Spleen (tissue), 11 donors: Measurements from ENCODE around the gene FGFR2. TPM values are rescaled to one million over a fixed set of nuclear protein-coding genes. Genes with fewer than 3 reads are reported as not detected.

ENCODE experiments used
- DNase-seq: peaks from one replicate; pipeline ENCODE4 v3.0.0-alpha.2; 2020
- H3K27ac ChIP-seq, 8 donors: fragments of 200-600 bp; sonication (generic) in 7 of 8; 1 replicate in 4 of 8; 2 replicates in 4 of 8; pipeline versions ENCODE4 v1.5.0 to v1.8.0; 2016 to 2021; ENCODE audit warnings: inconsistent platforms in 4 of 8, mild to moderate bottlenecking in 4 of 8, moderate library complexity in 1 of 8
- H3K27me3 ChIP-seq, 7 donors: fragments of 200-600 bp; sonication (generic) in 6 of 7; replicated peaks in 1 of 7; 1 replicate in 4 of 7; 2 replicates in 3 of 7; pipeline versions ENCODE4 v1.5.0 to v1.8.0; 2016 to 2021; ENCODE audit warnings: inconsistent platforms in 3 of 7, mild to moderate bottlenecking in 1 of 7
- H3K36me3 ChIP-seq, 6 donors: fragments of 200-600 bp; sonication (generic) in 5 of 6; 1 replicate in 4 of 6; 2 replicates in 2 of 6; pipeline versions ENCODE4 v1.5.0 to v1.8.0; 2016 to 2021; ENCODE audit warnings: inconsistent platforms in 2 of 6
- H3K4me1 ChIP-seq, 6 donors: fragments of 200-600 bp; sonication (generic) in 5 of 6; 1 replicate in 3 of 6; 2 replicates in 3 of 6; pipeline versions ENCODE4 v1.5.0 to v1.8.0; 2016 to 2021; ENCODE audit warnings: inconsistent platforms in 3 of 6
- H3K4me3 ChIP-seq, 8 donors: fragments of 200-600 bp; sonication (generic) in 7 of 8; 1 replicate in 4 of 8; 2 replicates in 4 of 8; pipeline versions ENCODE4 v1.5.0 to v1.8.0; 2016 to 2021; ENCODE audit warnings: inconsistent platforms in 4 of 8, mild to moderate bottlenecking in 4 of 8, moderate library complexity in 2 of 8
- H3K9me3 ChIP-seq, 8 donors: fragments of 200-600 bp; sonication (generic) in 7 of 8; 1 replicate in 4 of 8; 2 replicates in 4 of 8; pipeline versions ENCODE4 v1.5.0 to v1.8.0; 2016 to 2021; ENCODE audit warnings: inconsistent platforms in 4 of 8
- POLR2A ChIP-seq, 3 donors: fragments of 450-650 bp; IDR thresholded peaks; one replicate each; pipeline ENCODE4 v1.5.1; 2017; ENCODE audit warnings: antibody characterized with exemption in 3 of 3, mild to moderate bottlenecking in 1 of 3
- POLR2AphosphoS5 ChIP-seq, 3 donors: sonication (generic); formaldehyde crosslinking; IDR thresholded peaks; one replicate each; pipeline ENCODE4 v1.5.1; 2017; ENCODE audit warnings: antibody characterized with exemption in 3 of 3
- WGBS, 5 donors: extraction: QIAGEN DNeasy Blood & Tissue Kit in 3 of 5; methylation state at CpG; one replicate each; pipeline versions ENCODE4 v1.1.5 to v1.1.7; 2013 to 2018; 5-methylcytosine and 5-hydroxymethylcytosine counted together
- intact Hi-C: fragments of 100-400 bp; cut with DNase I; formaldehyde crosslinking; loops from one replicate; pipeline ENCODE4 v1.15.0; 2023; ENCODE audit warnings: low total_unique reads
- polyA plus RNA-seq, 3 donors: library from polyadenylated mRNA; stranded (reverse); fragments of 200-250 nt; gene quantifications; one replicate each; pipeline ENCODE4 v1.2.1, GENCODE V29; 2013
- total RNA-seq, 7 donors: library from RNA; depleted of rRNA in 3 of 7; stranded (reverse); fragments of >200 nt in 3 of 7; fragmentation: NEBNext Ultra II Directional in 4 of 7; extraction: Animal tissue kit (Norgen Biotek cat#: 25700) in 4 of 7; gene quantifications; one replicate each; pipeline versions ENCODE4 v1.1.0 to v1.2.1, GENCODE V29; 2016 to 2021
- TF ChIP-seq, protein P1 (sequence below), 11 experiments: fragments of 200-600 bp in 7 of 11; fragments of 450-650 bp in 4 of 11; sonication (generic) in 4 of 11; IDR thresholded peaks in 8 of 11; conservative IDR thresholded peaks in 3 of 11; 1 replicate in 7 of 11; 2 replicates in 4 of 11; pipeline versions ENCODE4 v1.4.0 to v1.8.0; 2016 to 2021; ENCODE audit warnings: antibody characterized with exemption in 11 of 11, inconsistent platforms in 4 of 11, mild to moderate bottlenecking in 1 of 11
- donor health status: healthy with polysubstance abuse.
- donor health status: DM: no; HTN: no; CAD: no; lungs with moderate emphysema.
- donor health status: DM: no; HTN: no; CAD: no.
- donor health status: Bipolar disorder and iron deficiency.
- donor health status: healthy.
- donor health status: DM: no; HTN: no; CAD: no.
- donor health status: DM: yes; HTN: yes; CAD: no.

Gene FGFR2
- total and polyA plus RNA-seq, 10 donors, result 0.24 to 1.8 (median 0.91) TPM

DNA sequence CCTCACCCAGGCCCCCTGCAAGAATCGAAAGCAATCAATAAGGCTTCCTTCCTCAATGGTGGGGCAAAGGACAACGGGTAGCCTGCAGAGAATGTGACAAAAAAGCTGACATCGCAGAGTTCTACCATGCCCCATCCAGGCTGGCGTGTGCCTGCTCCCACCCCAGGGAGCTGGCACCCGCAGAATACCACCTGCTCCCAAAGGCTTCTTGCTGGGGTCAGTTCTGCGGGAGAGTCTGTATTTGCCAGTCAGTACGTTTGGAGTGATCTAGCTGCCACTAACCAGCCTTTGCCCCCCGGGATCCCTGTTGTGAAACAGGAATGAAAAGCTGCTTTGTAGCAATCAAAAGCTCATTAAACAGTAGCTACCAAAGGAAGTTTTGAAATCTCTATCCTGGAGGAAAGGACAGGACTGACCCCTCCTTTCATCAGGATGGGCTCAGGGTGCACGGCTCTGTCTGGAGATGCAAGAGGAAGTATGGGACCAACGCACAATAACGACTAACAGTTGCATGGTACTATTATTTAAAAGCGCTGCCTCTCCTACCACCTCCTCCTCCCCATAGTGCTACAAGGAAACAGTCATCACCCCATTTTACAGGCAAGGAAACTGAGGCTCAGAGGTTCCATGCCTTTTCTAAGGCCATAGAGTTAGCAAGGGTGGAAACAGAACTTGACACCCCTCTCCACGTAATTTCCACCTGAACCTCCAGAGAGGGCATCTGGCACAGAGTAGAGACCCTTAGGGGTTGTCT, 67.0 kb downstream of the FGFR2 start:
- WGBS, 5 donors, result 55 to 82% (median 79%) methylated on average over 13 of the region's 13 CpGs
- Histone ChIP-seq H3K27ac (no peak overlapping the region), H3K27me3 (no peaks in the 10 kb centered on the region), H3K9me3 (no peaks in the 10 kb centered on the region), H3K4me1 (no peaks in the 10 kb centered on the region), H3K4me3 (no peak overlapping the region), H3K36me3 (no peaks in the 10 kb centered on the region)
- TF ChIP-seq, protein P1, sequence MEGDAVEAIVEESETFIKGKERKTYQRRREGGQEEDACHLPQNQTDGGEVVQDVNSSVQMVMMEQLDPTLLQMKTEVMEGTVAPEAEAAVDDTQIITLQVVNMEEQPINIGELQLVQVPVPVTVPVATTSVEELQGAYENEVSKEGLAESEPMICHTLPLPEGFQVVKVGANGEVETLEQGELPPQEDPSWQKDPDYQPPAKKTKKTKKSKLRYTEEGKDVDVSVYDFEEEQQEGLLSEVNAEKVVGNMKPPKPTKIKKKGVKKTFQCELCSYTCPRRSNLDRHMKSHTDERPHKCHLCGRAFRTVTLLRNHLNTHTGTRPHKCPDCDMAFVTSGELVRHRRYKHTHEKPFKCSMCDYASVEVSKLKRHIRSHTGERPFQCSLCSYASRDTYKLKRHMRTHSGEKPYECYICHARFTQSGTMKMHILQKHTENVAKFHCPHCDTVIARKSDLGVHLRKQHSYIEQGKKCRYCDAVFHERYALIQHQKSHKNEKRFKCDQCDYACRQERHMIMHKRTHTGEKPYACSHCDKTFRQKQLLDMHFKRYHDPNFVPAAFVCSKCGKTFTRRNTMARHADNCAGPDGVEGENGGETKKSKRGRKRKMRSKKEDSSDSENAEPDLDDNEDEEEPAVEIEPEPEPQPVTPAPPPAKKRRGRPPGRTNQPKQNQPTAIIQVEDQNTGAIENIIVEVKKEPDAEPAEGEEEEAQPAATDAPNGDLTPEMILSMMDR (IDR thresholded peaks at IDR 0.05 in 8 of 11, conservative IDR thresholded peaks at IDR 0.05 in 3 of 11), result no peak
- TF ChIP-seq POLR2AphosphoS5 (IDR thresholded peaks at IDR 0.05) (no peak), POLR2A (IDR thresholded peaks at IDR 0.05) (no peak)
- DNase-seq, result no peak
- intact Hi-C loops, result no loop called here

DNA sequence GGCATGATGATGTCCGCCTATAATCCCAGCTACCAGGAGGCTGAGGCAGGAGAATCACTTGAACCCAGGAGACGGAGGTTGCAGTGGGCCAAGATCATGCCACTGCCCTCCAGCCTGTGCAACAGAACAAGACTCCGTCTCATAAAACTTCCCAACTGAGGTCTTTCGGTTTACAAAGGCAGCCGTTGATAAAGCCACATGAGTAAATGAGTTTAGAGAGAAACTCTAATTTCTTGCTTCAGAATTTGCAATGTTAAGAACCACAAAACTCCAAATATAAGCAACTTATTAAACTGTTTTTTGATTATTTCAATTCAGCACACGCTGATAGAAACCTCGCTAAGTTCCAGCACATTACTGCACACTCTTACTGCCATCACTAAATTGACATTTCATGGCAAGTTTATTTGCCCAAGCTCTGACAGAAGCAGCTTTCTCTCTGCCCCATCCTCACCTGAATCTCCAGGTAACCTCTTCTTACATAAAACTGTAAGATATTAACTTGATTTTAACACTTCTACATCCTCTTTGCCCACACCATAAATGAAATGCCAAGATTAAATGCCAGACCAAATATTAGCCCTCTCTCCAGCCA, 67.7 kb downstream of the FGFR2 start:
- Histone ChIP-seq H3K4me1 (no peaks in the 10 kb centered on the region), H3K9me3 (no peaks in the 10 kb centered on the region), H3K36me3 (no peaks in the 10 kb centered on the region), H3K27ac (no peak overlapping the region), H3K4me3 (no peak overlapping the region), H3K27me3 (no peaks in the 10 kb centered on the region)
- intact Hi-C loops, result no loop called here
- no peak for DNase-seq
- no peak for TF ChIP-seq POLR2A (IDR thresholded peaks at IDR 0.05)
- TF ChIP-seq, protein P1 (IDR thresholded peaks at IDR 0.05 in 8 of 11, conservative IDR thresholded peaks at IDR 0.05 in 3 of 11), result no peak
- no peak for TF ChIP-seq POLR2AphosphoS5 (IDR thresholded peaks at IDR 0.05)
- 78 to 91% (median 87%) methylated on average over 7 of the region's 7 CpGs for WGBS, 5 donors

DNA sequence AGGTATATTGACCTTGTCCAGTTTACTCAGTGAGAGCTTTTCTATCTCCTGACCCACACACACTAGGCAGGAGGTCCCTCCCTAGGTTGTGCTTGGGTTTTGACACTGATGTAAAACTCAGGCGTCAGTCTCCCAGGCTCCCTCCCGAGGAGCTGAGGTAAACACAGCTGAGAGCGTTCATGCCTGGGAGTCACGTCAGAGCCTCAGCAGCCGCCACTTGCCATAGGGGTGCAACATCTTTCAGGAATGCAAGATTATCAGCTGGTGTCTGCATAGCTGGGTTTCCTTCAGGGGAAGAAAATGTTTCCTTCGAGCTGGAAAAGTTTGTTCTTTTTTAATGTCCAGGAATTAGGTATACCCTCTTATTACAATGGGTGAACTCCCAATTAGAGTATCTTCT, 70.6 kb downstream of the FGFR2 start:
- Histone ChIP-seq H3K4me1 (no peaks in the 10 kb centered on the region), H3K27ac (no peak overlapping the region), H3K4me3 (no peak overlapping the region), H3K36me3 (no peaks in the 10 kb centered on the region), H3K9me3 (no peaks in the 10 kb centered on the region), H3K27me3 (no peaks in the 10 kb centered on the region)
- TF ChIP-seq, protein P1 (IDR thresholded peaks at IDR 0.05 in 8 of 11, conservative IDR thresholded peaks at IDR 0.05 in 3 of 11), result no peak
- no peak for TF ChIP-seq POLR2A (IDR thresholded peaks at IDR 0.05)
- no peak for TF ChIP-seq POLR2AphosphoS5 (IDR thresholded peaks at IDR 0.05)
- 78 to 83% (median 80%) methylated on average over 6 of the region's 6 CpGs for WGBS, 5 donors
- intact Hi-C loops, result no loop called here
- DNase-seq, result no peak

DNA sequence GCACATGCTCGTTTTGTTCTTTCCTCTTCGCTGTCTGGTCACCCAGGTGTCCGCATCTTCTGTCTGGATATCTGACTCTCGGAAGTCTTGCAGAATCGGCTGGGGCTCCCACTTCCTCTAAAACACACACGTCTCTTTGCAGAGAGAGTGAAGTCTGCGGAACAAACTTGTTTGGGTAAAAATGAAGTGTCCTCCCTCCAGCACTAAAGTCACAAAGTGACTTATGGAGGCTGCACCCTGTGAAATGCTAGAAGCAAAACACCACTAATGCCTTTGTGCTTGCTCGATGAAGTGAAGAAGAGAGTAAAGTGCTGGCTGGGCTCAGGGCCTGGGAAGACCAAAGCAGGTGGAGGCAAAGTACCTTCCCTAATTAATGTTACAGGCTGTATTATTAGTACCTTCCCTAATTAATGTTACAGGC, 71.4 kb downstream of the FGFR2 start:
- intact Hi-C loops, result no loop called here
- Histone ChIP-seq H3K9me3 (no peaks in the 10 kb centered on the region), H3K27ac (no peak overlapping the region), H3K4me1 (no peaks in the 10 kb centered on the region), H3K4me3 (no peak overlapping the region), H3K36me3 (no peaks in the 10 kb centered on the region), H3K27me3 (no peaks in the 10 kb centered on the region)
- no peak for DNase-seq
- WGBS, 5 donors, result 23 to 51% (median 39%) methylated on average over 8 of the region's 8 CpGs
- no peak for TF ChIP-seq POLR2A (IDR thresholded peaks at IDR 0.05)
- TF ChIP-seq POLR2AphosphoS5 (IDR thresholded peaks at IDR 0.05), result no peak
- TF ChIP-seq, protein P1 (IDR thresholded peaks at IDR 0.05 in 8 of 11, conservative IDR thresholded peaks at IDR 0.05 in 3 of 11), result no peak
